ENCODE results near the gene DTX2. TPM values are rescaled to one million over a fixed set of nuclear protein-coding genes. Genes with fewer than 3 reads are reported as not detected.
"Not testable (repeated sequence)": the region's sequence is repeated elsewhere in the genome, so short reads cannot be mapped to it uniquely, and the experiment has no call there.

DTX2 gene
- total and polyA plus RNA-seq, 2 of the 4 experiments (the other 2 are of a cell fraction): 1.8 to 7.7 TPM

- in situ Hi-C loops (cut with MboI; ENCODE audit: low sequenced_read_pairs); H2BK5ac ChIP-seq (ENCODE audit: low read depth, low read length, poor library complexity, severe bottlenecking); H3K9ac ChIP-seq (ENCODE audit: low read depth, low read length); ATAC-seq (ENCODE audit: low read depth); H3K56ac ChIP-seq (ENCODE audit: extremely low read depth, insufficient read depth, low read length); H4K20me1 ChIP-seq (ENCODE audit: insufficient read depth, low read length); H2AK5ac ChIP-seq (ENCODE audit: low read depth, low read length); H2BK15ac ChIP-seq (ENCODE audit: low read depth, low read length); dilution Hi-C loops (cut with HindIII; ENCODE audit: low sequenced_read_pairs, unreplicated experiment); H2AK9ac ChIP-seq (replicated peaks; ENCODE audit: low read depth, low read length, poor library complexity); intact Hi-C loops (cut with micrococcal nuclease); CTCF ChIA-PET; H3K4ac ChIP-seq (ENCODE audit: low read depth, low read length); H3K14ac ChIP-seq (replicated peaks; ENCODE audit: low read depth, low read length); H3K9me1 ChIP-seq (ENCODE audit: insufficient read depth, low read length); H3K27me3 ChIP-seq (ENCODE audit: control insufficient read depth, insufficient read depth, low read length); DNase-seq; H3K27ac ChIP-seq (ENCODE audit: insufficient read depth, low read length); H3K4me3 ChIP-seq (ENCODE audit: insufficient read depth, low read depth, low read length); POLR2A ChIA-PET (ENCODE audit: unreplicated experiment); H3K4me2 ChIP-seq (ENCODE audit: low read depth, low read length); H3K36me3 ChIP-seq (ENCODE audit: control insufficient read depth, insufficient read depth, low read length); H3K4me1 ChIP-seq (ENCODE audit: control insufficient read depth, insufficient read depth, low read length); H4K5ac ChIP-seq (ENCODE audit: low read depth, low read length); H4K91ac ChIP-seq (ENCODE audit: insufficient read depth, low read depth, low read length); H3K18ac ChIP-seq (ENCODE audit: low read depth, low read length); H2AFZ ChIP-seq (replicated peaks; ENCODE audit: low read length, poor library complexity); H2BK20ac ChIP-seq (ENCODE audit: low read depth, low read length); H3K23ac ChIP-seq (ENCODE audit: low read depth, low read length); BruUV-seq (replicated peaks); H2BK120ac ChIP-seq (ENCODE audit: low read depth, low read length); H3K9me3 ChIP-seq (ENCODE audit: control insufficient read depth, insufficient read depth, low read length); H3K79me1 ChIP-seq (ENCODE audit: low read depth in 1 of 2, low read length in 2 of 2); H4K8ac ChIP-seq (ENCODE audit: low read depth in 2 of 2, low read length in 2 of 2): not testable (repeated sequence)
- no CpG with 5 or more reads among the region's 11 CpGs for WGBS, 2 experiments (ENCODE audit: extremely low coverage in 2 of 2, insufficient read length in 1 of 2)
Measured at GRCh38 chr7:76479628-76480027, 18.1 kb downstream of the DTX2 start.

DNA sequence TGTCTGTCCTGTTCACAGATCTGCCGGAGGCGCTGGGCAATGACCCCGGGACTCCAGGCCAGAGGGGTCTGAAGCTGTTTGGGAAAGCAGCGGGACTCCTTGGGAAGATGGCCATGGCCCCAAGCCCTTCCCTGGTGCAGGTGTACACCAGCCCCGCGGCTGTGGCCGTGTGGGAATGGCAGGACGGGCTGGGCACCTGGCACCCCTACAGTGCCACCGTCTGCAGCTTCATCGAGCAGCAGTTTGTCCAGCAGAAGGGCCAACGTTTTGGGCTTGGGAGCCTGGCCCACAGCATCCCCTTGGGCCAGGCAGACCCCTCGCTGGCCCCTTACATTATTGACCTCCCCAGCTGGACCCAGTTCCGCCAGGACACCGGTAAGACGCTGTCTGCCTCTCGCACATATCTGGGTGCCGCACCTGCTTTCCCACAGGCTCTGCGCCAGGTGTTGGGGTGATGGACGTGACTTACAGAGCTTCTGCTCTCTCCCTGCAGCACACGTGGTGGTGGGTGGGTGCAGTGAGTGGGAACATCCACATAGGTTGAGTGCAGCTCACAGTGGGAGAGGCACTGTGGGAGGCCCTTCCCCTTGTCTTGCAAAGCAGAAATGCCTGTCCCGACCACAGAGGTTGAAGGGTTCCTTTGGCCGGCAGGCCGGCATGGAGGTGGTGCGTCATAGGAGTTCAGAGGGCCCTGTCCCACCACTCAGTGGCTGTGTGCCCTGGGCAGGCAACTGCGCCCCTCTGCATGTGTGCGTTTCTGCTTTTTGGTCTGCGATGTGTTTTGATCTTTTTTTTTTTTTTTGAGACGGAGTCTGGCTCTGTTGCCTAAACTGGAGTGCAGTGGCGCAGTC is 19.1 kb downstream of the DTX2 start:
- H2BK15ac ChIP-seq (ENCODE audit: low read depth, low read length); H3K79me1 ChIP-seq (ENCODE audit: low read depth in 1 of 2, low read length in 2 of 2); H2AK5ac ChIP-seq (ENCODE audit: low read depth, low read length); in situ Hi-C loops (cut with MboI; ENCODE audit: low sequenced_read_pairs); H3K4me1 ChIP-seq (ENCODE audit: control insufficient read depth, insufficient read depth, low read length); H3K23ac ChIP-seq (ENCODE audit: low read depth, low read length); H3K9ac ChIP-seq (ENCODE audit: low read depth, low read length); H4K5ac ChIP-seq (ENCODE audit: low read depth, low read length); ATAC-seq (ENCODE audit: low read depth); intact Hi-C loops (cut with micrococcal nuclease); H3K9me1 ChIP-seq (ENCODE audit: insufficient read depth, low read length); H2BK20ac ChIP-seq (ENCODE audit: low read depth, low read length); CTCF ChIA-PET; BruUV-seq (replicated peaks); H2BK120ac ChIP-seq (ENCODE audit: low read depth, low read length); H2AFZ ChIP-seq (replicated peaks; ENCODE audit: low read length, poor library complexity); H3K9me3 ChIP-seq (ENCODE audit: control insufficient read depth, insufficient read depth, low read length); DNase-seq; H3K14ac ChIP-seq (replicated peaks; ENCODE audit: low read depth, low read length); H2BK5ac ChIP-seq (ENCODE audit: low read depth, low read length, poor library complexity, severe bottlenecking); H3K27ac ChIP-seq (ENCODE audit: insufficient read depth, low read length); H4K20me1 ChIP-seq (ENCODE audit: insufficient read depth, low read length); H3K4me3 ChIP-seq (ENCODE audit: insufficient read depth, low read depth, low read length); H3K56ac ChIP-seq (ENCODE audit: extremely low read depth, insufficient read depth, low read length); dilution Hi-C loops (cut with HindIII; ENCODE audit: low sequenced_read_pairs, unreplicated experiment); H4K8ac ChIP-seq (ENCODE audit: low read depth in 2 of 2, low read length in 2 of 2); H4K91ac ChIP-seq (ENCODE audit: insufficient read depth, low read depth, low read length); H3K27me3 ChIP-seq (ENCODE audit: control insufficient read depth, insufficient read depth, low read length); H3K4ac ChIP-seq (ENCODE audit: low read depth, low read length); H3K18ac ChIP-seq (ENCODE audit: low read depth, low read length); H2AK9ac ChIP-seq (replicated peaks; ENCODE audit: low read depth, low read length, poor library complexity); POLR2A ChIA-PET (ENCODE audit: unreplicated experiment); H3K4me2 ChIP-seq (ENCODE audit: low read depth, low read length); H3K36me3 ChIP-seq (ENCODE audit: control insufficient read depth, insufficient read depth, low read length): not testable (repeated sequence)
- 80% methylated on average over 1 of the region's 29 CpGs; no CpG with 5 or more reads in 1 of the 2 experiments for WGBS, 2 experiments (ENCODE audit: extremely low coverage in 2 of 2, insufficient read length in 1 of 2)

Data from IMR-90 (cell line).